Measurements from ENCODE around the gene SYDE2.

The SYDE2 gene

GRCh38 chr1:85240174-85240601, 39.4 kb upstream of the SYDE2 start:
- no peak overlapping the region for H3K4me3 ChIP-seq (ENCODE audit: low read length)
- peaks cover 4% of the 10 kb centered on the region; the same call in 1 of the 2 replicates for H3K4me1 ChIP-seq (ENCODE audit: control insufficient read depth, low read length)
- H3K36me3 ChIP-seq (ENCODE audit: control insufficient read depth, low read length) = no peaks in the 10 kb centered on the region
- H3K27ac ChIP-seq (ENCODE audit: low read depth, low read length) = no peak overlapping the region
- H3K9me3 ChIP-seq (ENCODE audit: control insufficient read depth, insufficient read depth, low read length) = no peaks in the 10 kb centered on the region
- H3K4me2 ChIP-seq (ENCODE audit: low read length) = no peak overlapping the region
- no peaks in the 10 kb centered on the region for H3F3A ChIP-seq (ENCODE audit: control insufficient read depth, insufficient read depth)
- H3K27me3 ChIP-seq (ENCODE audit: control insufficient read depth, low read length) = no peaks in the 10 kb centered on the region
- no peaks in the 10 kb centered on the region for H4K20me1 ChIP-seq (ENCODE audit: control insufficient read depth, insufficient read depth, low read depth, low read length)
- no peak for TF ChIP-seq EZH2phosphoT487 (IDR thresholded peaks at IDR 0.05; ENCODE audit: borderline replicate concordance, low read length)
- TF ChIP-seq, protein P1, sequence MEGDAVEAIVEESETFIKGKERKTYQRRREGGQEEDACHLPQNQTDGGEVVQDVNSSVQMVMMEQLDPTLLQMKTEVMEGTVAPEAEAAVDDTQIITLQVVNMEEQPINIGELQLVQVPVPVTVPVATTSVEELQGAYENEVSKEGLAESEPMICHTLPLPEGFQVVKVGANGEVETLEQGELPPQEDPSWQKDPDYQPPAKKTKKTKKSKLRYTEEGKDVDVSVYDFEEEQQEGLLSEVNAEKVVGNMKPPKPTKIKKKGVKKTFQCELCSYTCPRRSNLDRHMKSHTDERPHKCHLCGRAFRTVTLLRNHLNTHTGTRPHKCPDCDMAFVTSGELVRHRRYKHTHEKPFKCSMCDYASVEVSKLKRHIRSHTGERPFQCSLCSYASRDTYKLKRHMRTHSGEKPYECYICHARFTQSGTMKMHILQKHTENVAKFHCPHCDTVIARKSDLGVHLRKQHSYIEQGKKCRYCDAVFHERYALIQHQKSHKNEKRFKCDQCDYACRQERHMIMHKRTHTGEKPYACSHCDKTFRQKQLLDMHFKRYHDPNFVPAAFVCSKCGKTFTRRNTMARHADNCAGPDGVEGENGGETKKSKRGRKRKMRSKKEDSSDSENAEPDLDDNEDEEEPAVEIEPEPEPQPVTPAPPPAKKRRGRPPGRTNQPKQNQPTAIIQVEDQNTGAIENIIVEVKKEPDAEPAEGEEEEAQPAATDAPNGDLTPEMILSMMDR (IDR thresholded peaks at IDR 0.05; ENCODE audit: low read depth, low read length, poor library complexity, severe bottlenecking) = peak; percentile 19
- H3K79me2 ChIP-seq (ENCODE audit: control insufficient read depth, low read length) = no peaks in the 10 kb centered on the region
- no peaks in the 10 kb centered on the region for H3K9me2 ChIP-seq (replicated peaks; ENCODE audit: control insufficient read depth, low read length)

GRCh38 chr1:85237613-85238012, 36.8 kb upstream of the SYDE2 start:
- H3K4me2 ChIP-seq (ENCODE audit: low read length) = no peak overlapping the region
- no peak for TF ChIP-seq EZH2phosphoT487 (IDR thresholded peaks at IDR 0.05; ENCODE audit: borderline replicate concordance, low read length)
- TF ChIP-seq, protein P1 (IDR thresholded peaks at IDR 0.05; ENCODE audit: low read depth, low read length, poor library complexity, severe bottlenecking) = no peak
- no peaks in the 10 kb centered on the region for H3K9me3 ChIP-seq (ENCODE audit: control insufficient read depth, insufficient read depth, low read length)
- no peaks in the 10 kb centered on the region for H3K36me3 ChIP-seq (ENCODE audit: control insufficient read depth, low read length)
- H3K79me2 ChIP-seq (ENCODE audit: control insufficient read depth, low read length) = no peaks in the 10 kb centered on the region
- no peak overlapping the region for H3K4me3 ChIP-seq (ENCODE audit: low read length)
- no peaks in the 10 kb centered on the region for H4K20me1 ChIP-seq (ENCODE audit: control insufficient read depth, insufficient read depth, low read depth, low read length)
- no peak overlapping the region for H3K27ac ChIP-seq (ENCODE audit: low read depth, low read length)
- H3K4me1 ChIP-seq (ENCODE audit: control insufficient read depth, low read length) = peaks cover 4% of the 10 kb centered on the region; the same call in 1 of the 2 replicates
- no peaks in the 10 kb centered on the region for H3K27me3 ChIP-seq (ENCODE audit: control insufficient read depth, low read length)
- no peaks in the 10 kb centered on the region for H3K9me2 ChIP-seq (replicated peaks; ENCODE audit: control insufficient read depth, low read length)
- H3F3A ChIP-seq (ENCODE audit: control insufficient read depth, insufficient read depth) = no peaks in the 10 kb centered on the region

DNA sequence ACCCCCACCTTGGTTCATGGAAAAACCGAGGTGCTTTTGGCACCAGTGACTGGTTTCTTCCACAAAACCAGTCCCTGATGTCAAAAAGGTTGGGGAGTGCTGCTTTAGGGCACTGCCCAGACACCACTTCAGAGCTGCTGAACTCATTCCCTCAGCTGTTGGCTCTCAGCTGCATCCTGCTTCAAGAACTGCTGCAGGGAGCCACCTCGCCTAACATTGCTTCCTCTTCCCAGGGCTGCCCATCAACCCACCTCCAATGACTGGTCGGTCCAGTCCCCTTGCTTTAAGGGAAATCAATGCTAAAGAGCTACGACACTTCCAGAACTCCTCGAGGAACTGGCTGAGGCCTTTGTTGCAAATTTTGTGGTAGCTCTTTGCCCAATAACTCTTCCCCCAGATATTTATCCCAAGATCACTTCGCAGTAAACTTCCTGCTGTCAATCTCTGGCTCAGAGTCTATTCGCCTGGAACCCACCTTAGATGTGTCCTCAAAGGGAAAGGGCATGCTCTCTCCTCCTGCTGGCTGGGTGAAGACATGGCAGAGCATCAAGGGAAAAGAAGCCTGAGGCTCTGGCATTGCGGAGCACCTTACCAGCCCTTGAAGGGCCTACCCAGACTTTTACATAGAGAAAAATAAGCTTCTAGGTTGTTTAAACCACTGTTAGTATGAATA, 29.6 kb upstream of the SYDE2 start:
- H3K4me3 ChIP-seq (ENCODE audit: low read length) = no peak overlapping the region
- no peaks in the 10 kb centered on the region for H3K4me1 ChIP-seq (ENCODE audit: control insufficient read depth, low read length)
- no peaks in the 10 kb centered on the region for H3K79me2 ChIP-seq (ENCODE audit: control insufficient read depth, low read length)
- no peaks in the 10 kb centered on the region for H3F3A ChIP-seq (ENCODE audit: control insufficient read depth, insufficient read depth)
- no peak overlapping the region for H3K27ac ChIP-seq (ENCODE audit: low read depth, low read length)
- TF ChIP-seq EZH2phosphoT487 (IDR thresholded peaks at IDR 0.05; ENCODE audit: borderline replicate concordance, low read length) = no peak
- TF ChIP-seq, protein P1 (IDR thresholded peaks at IDR 0.05; ENCODE audit: low read depth, low read length, poor library complexity, severe bottlenecking) = no peak
- H3K36me3 ChIP-seq (ENCODE audit: control insufficient read depth, low read length) = no peaks in the 10 kb centered on the region
- peaks cover 8% of the 10 kb centered on the region for H3K27me3 ChIP-seq (ENCODE audit: control insufficient read depth, low read length)
- no peaks in the 10 kb centered on the region for H3K9me3 ChIP-seq (ENCODE audit: control insufficient read depth, insufficient read depth, low read length)
- no peak overlapping the region for H3K4me2 ChIP-seq (ENCODE audit: low read length)
- no peaks in the 10 kb centered on the region for H3K9me2 ChIP-seq (replicated peaks; ENCODE audit: control insufficient read depth, low read length)
- no peaks in the 10 kb centered on the region for H4K20me1 ChIP-seq (ENCODE audit: control insufficient read depth, insufficient read depth, low read depth, low read length)

Data from DOHH2 (cell line).